ENCODE data around the gene CRIM1.

- TF ChIP-seq, protein P1, sequence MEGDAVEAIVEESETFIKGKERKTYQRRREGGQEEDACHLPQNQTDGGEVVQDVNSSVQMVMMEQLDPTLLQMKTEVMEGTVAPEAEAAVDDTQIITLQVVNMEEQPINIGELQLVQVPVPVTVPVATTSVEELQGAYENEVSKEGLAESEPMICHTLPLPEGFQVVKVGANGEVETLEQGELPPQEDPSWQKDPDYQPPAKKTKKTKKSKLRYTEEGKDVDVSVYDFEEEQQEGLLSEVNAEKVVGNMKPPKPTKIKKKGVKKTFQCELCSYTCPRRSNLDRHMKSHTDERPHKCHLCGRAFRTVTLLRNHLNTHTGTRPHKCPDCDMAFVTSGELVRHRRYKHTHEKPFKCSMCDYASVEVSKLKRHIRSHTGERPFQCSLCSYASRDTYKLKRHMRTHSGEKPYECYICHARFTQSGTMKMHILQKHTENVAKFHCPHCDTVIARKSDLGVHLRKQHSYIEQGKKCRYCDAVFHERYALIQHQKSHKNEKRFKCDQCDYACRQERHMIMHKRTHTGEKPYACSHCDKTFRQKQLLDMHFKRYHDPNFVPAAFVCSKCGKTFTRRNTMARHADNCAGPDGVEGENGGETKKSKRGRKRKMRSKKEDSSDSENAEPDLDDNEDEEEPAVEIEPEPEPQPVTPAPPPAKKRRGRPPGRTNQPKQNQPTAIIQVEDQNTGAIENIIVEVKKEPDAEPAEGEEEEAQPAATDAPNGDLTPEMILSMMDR (conservative IDR thresholded peaks at IDR 0.05; ENCODE audit: low read depth, low read length), result no peak
- TF ChIP-seq EZH2 (IDR thresholded peaks at IDR 0.05; ENCODE audit: borderline replicate concordance, low read depth, low read length, poor library complexity, severe bottlenecking), result no peak
These were observed 54.4 kb downstream of the CRIM1 start for GRCh38 chr2:36409935-36410334.

Measured in A673 (cell line).